Fibroblast of villous mesenchyme (primary cell): Measurements from ENCODE around the gene METRN. TPM values are rescaled to one million over a fixed set of nuclear protein-coding genes. Genes with fewer than 3 reads are reported as not detected.

Experiments
- DNase-seq: peaks from one replicate; pipeline ENCODE4 v3.0.0-alpha.2; 2010; ENCODE audit warnings: low read depth
- H3K4me3 ChIP-seq: 2 replicates; pipeline ENCODE4 v1.5.1; 2011; ENCODE audit warnings: low read depth, mild to moderate bottlenecking, low read length
- CTCF ChIP-seq: IDR thresholded peaks from 2 replicates; pipeline ENCODE4 v1.5.1; 2012; ENCODE audit warnings: low read depth, mild to moderate bottlenecking, low read length; ENCODE audit not compliant: insufficient read depth
- total RNA-seq: library from RNA; depleted of rRNA; stranded (reverse); fragments of >200 nt; gene quantifications from 2 replicates; pipeline ENCODE4 v1.2.3, GENCODE V29; 2012

The METRN gene
- total RNA-seq, 1 donor = 44.5 TPM

DNA sequence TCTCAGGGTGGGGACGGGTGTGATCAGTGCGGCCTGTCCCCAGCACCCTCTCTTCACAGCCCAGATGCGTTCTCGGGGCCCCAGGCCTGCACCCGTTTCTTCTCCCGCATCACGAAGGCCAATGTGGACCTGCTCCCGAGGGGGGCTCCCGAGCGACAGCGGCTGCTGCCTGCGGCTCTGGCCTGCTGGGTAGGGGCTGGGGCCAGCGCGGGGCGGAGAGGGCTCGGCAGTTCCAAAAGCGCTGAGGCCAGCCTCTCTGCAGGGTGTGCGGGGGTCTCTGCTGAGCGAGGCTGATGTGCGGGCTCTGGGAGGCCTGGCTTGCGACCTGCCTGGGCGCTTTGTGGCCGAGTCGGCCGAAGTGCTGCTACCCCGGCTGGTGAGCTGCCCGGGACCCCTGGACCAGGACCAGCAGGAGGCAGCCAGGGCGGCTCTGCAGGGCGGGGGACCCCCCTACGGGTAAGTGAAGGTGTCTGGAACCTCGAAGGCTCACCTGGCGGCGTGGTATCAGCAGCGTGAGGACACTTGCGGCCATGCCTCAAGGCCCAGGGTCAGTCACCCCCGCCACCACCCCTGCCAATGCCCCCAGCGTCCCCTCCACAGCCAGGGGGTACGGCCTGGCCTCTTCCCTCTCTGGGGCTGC, 50.0 kb downstream of the METRN start:
- no peak for TF ChIP-seq CTCF
- no peak for DNase-seq
- no peak overlapping the region for H3K4me3 ChIP-seq

- no peak for TF ChIP-seq CTCF
- no peak overlapping the region for H3K4me3 ChIP-seq
- DNase-seq = no peak
Observed at GRCh38 chr16:765488-765865, 50.6 kb downstream of the METRN start.

- no peak overlapping the region for H3K4me3 ChIP-seq
- TF ChIP-seq CTCF = no peak
- no peak for DNase-seq
Observed at GRCh38 chr16:766008-766819, 51.3 kb downstream of the METRN start.

DNA sequence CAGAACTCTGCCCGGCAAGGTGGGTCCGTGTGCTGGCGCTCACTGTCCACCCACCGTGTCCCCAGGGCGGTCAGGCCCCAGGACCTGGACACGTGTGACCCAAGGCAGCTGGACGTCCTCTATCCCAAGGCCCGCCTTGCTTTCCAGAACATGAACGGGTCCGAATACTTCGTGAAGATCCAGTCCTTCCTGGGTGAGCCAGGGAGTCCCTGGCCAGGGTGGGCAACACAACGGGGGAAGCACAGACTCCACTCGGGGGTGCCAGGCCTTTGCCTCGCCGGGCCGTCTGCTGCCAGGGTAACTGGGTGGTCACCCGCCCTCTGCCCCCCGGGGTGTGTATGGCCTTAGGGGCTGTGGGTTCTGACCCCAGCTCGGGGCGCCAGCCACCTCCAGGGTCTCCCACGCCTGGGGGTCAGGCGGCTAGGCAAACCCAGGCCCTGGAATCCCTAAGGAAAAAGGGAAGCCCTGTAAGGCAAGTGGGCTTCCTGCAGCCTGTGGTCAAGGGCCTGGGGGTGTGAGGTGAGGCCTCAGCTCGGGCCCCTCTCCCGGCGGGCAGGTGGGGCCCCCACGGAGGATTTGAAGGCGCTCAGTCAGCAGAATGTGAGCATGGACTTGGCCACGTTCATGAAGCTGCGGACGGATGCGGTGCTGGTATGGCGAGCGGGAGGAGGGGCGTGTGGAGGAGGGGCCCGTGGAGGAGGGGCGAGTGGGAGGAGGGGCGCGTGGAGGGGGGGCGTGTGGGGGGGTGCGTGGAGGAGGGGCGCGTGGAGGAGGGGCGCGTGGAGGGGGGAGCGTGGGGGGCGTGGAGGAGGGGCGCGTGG, 52.1 kb downstream of the METRN start:
- no peak for TF ChIP-seq CTCF
- no peak for DNase-seq
- H3K4me3 ChIP-seq = no peak overlapping the region

DNA sequence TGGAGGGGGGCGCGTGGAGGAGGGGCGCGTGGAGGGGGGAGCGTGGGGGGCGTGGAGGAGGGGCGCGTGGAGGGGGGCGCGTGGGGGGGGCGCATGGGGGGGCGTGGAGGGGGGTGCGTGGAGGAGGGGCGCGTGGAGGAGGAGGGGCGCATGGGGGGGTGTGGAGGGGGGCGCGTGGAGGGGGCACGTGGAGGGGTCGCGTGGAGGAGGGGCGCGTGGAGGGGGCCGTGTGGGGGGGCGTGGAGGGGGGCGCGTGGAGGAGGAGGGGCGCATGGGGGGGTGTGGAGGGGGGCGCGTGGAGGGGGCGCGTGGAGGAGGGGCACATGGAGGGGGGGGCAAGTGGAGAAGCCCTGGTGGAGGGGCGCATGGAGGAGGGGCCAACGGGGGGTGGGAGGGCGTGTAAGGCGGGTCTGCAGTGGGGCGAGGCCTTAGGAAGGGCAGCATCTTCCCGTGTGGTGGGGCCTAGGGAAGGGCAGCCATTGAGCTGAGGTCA, 52.9 kb downstream of the METRN start:
- H3K4me3 ChIP-seq = no peak overlapping the region
- no peak for TF ChIP-seq CTCF
- DNase-seq = no peak

- H3K4me3 ChIP-seq = no peak overlapping the region
- no peak for DNase-seq
- no peak for TF ChIP-seq CTCF
Observed at GRCh38 chr16:768428-768827, 53.5 kb downstream of the METRN start.

Other genes with a start within 250 kb of the METRN start
- gene CAPN15, start 187.4 kb upstream of the METRN start, total RNA-seq = 37.1 and 43.2 TPM in 2 replicates
- gene PRR35, start 154.7 kb upstream of the METRN start, total RNA-seq = not detected in 2 replicates
- 1.7 and 3.2 TPM in 2 replicates for gene NHLRC4, start 148.1 kb upstream of the METRN start, total RNA-seq
- gene PIGQ, start 145.2 kb upstream of the METRN start, total RNA-seq = 22.0 and 33.8 TPM in 2 replicates
- 9.9 and 10.6 TPM in 2 replicates for gene RAB40C, start 125.1 kb upstream of the METRN start, total RNA-seq
- under 0.01 and 0.43 TPM in 2 replicates for gene WFIKKN1, start 84.1 kb upstream of the METRN start, total RNA-seq
- gene METTL26, start 78.8 kb upstream of the METRN start, total RNA-seq = 51.8 and 78.3 TPM in 2 replicates
- gene MCRIP2, start 73.3 kb upstream of the METRN start, total RNA-seq = 14.8 and 16.0 TPM in 2 replicates
- gene WDR90, start 65.8 kb upstream of the METRN start, total RNA-seq = 12.5 and 18.7 TPM in 2 replicates
- gene RHOT2, start 47.0 kb upstream of the METRN start, total RNA-seq = 44.0 and 53.1 TPM in 2 replicates
- 1.3 and 1.9 TPM in 2 replicates for gene RHBDL1, start 39.4 kb upstream of the METRN start, total RNA-seq
- gene STUB1, start 34.7 kb upstream of the METRN start, total RNA-seq = 100 and 113 TPM in 2 replicates
- gene JMJD8, start 30.8 kb upstream of the METRN start, total RNA-seq = 35.4 and 36.3 TPM in 2 replicates
- 8.2 and 9.0 TPM in 2 replicates for gene WDR24, start 24.7 kb upstream of the METRN start, total RNA-seq
- gene FBXL16, start 9.3 kb upstream of the METRN start, total RNA-seq = under 0.01 TPM in 2 replicates
- gene ANTKMT, start 6.0 kb downstream of the METRN start, total RNA-seq = 19.4 and 37.0 TPM in 2 replicates
- 1.3 and 3.2 TPM in 2 replicates for gene CCDC78, start 11.3 kb downstream of the METRN start, total RNA-seq
- 14.7 and 21.9 TPM in 2 replicates for gene HAGHL, start 12.0 kb downstream of the METRN start, total RNA-seq
- gene CIAO3, start 25.9 kb downstream of the METRN start, total RNA-seq = 31.6 and 37.1 TPM in 2 replicates
- gene MSLN, start 45.6 kb downstream of the METRN start, total RNA-seq = 0.32 and 0.86 TPM in 2 replicates
- gene RPUSD1, start 73.3 kb downstream of the METRN start, total RNA-seq = 21.2 and 32.2 TPM in 2 replicates
- 13.8 and 13.9 TPM in 2 replicates for gene CHTF18, start 73.5 kb downstream of the METRN start, total RNA-seq
- not detected in 2 replicates for gene GNG13, start 85.6 kb downstream of the METRN start, total RNA-seq